ENCODE results near the gene COL6A3. TPM values are rescaled to one million over a fixed set of nuclear protein-coding genes. Genes with fewer than 3 reads are reported as not detected.

COL6A3 gene
- total and polyA plus RNA-seq, 2 of the 13 experiments (the other 11 are each of a cell fraction or from before 2014, with no cell fraction given) = 0.03 TPM; not detected in 1

GRCh38 chr2:237315170-237315828 lies 98.7 kb downstream of the COL6A3 start (continued):
- no peak for TF ChIP-seq IRF1 (CRISPR knock-in tag; IDR thresholded peaks at IDR 0.05; ENCODE audit: low read depth)
- TF ChIP-seq IKZF5 (CRISPR knock-in tag; IDR thresholded peaks at IDR 0.05) = no peak
- TF ChIP-seq HOXD1 (CRISPR knock-in tag; IDR thresholded peaks at IDR 0.05) = no peak
- TF ChIP-seq ZFP62 (CRISPR knock-in tag; IDR thresholded peaks at IDR 0.05) = no peak
- no peak for TF ChIP-seq ZBTB4 (CRISPR knock-in tag; IDR thresholded peaks at IDR 0.05; ENCODE audit: borderline replicate concordance)
- TF ChIP-seq ARID5B (CRISPR knock-in tag; IDR thresholded peaks at IDR 0.05) = peak; percentile 22; the same call in 1 of the 2 replicates
- no peak for TF ChIP-seq ZNF841 (CRISPR knock-in tag; IDR thresholded peaks at IDR 0.05; ENCODE audit: borderline replicate concordance)
- TF ChIP-seq GRHL1 (CRISPR knock-in tag; conservative IDR thresholded peaks at IDR 0.05) = no peak
- 0 out of 2 replicates have a peak, but pooled peaks have one; percentile 30 for TF ChIP-seq CBFB (CRISPR knock-in tag; IDR thresholded peaks at IDR 0.05)
- TF ChIP-seq CEBPZ (IDR thresholded peaks at IDR 0.05; ENCODE audit: low read length) = no peak
- TF ChIP-seq ZNF232 (CRISPR knock-in tag; IDR thresholded peaks at IDR 0.05; ENCODE audit: borderline replicate concordance) = 0 out of 2 replicates have a peak, but pooled peaks have one; percentile 24
- no peak for TF ChIP-seq BRD4 (CRISPR knock-in tag; IDR thresholded peaks at IDR 0.05)
- peak; percentile 76 for TF ChIP-seq MAX (IDR thresholded peaks at IDR 0.05)

Data from HepG2 (cell line).